ENCODE results near the gene CERS5.

CERS5 gene

DNA sequence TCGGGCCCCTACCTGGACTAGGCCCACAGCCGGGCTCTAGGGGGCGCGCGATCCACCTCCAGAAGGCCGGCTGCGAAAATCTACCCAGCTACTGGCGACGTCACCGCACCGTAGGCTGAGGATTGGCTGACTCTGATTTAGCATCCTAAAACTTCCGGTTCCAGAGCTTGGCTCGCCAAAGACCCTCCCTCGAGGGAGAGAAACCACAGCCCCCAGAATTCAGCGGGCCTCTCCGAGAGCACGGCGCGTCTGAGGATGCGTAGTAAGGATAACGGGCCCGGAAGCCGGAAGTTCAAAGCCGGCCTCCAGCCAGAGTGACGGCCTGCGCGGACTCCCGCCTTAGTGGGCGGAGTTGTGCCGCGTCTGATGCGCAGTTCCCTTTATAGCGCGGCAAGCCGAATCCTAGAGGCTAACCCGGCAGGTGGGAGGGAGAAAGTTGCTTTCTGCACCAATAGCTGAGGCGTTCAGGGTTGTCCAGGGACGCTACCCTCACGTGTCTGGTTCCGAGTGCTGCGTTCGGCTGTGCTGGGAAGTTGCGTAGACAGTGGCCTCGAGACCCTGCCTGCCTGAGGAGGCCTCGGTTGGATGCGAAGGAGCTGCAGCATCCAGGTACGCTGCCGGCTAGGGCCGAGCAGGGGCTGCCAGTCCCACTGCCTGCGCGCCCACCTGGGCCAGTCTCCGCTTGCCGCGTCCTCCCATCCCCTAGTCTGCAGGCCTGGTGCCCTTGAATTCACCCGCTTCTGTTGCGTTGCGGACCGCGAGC is 55.3 kb downstream of the CERS5 start, which contains the start of gene COX14:
Gene COX14, plus strand, starts transcription at position 544 of the 763 bp plus-strand sequence. CDS start 7,808 bp downstream, outside the sequence.
- H3K4me3 ChIP-seq (ENCODE audit: low read depth, low read length): peak within 1 kb of the TSS; percentile 93
- TF ChIP-seq, protein P1, sequence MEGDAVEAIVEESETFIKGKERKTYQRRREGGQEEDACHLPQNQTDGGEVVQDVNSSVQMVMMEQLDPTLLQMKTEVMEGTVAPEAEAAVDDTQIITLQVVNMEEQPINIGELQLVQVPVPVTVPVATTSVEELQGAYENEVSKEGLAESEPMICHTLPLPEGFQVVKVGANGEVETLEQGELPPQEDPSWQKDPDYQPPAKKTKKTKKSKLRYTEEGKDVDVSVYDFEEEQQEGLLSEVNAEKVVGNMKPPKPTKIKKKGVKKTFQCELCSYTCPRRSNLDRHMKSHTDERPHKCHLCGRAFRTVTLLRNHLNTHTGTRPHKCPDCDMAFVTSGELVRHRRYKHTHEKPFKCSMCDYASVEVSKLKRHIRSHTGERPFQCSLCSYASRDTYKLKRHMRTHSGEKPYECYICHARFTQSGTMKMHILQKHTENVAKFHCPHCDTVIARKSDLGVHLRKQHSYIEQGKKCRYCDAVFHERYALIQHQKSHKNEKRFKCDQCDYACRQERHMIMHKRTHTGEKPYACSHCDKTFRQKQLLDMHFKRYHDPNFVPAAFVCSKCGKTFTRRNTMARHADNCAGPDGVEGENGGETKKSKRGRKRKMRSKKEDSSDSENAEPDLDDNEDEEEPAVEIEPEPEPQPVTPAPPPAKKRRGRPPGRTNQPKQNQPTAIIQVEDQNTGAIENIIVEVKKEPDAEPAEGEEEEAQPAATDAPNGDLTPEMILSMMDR (IDR thresholded peaks at IDR 0.05; ENCODE audit: low read depth, low read length): peak; percentile 85

DNA sequence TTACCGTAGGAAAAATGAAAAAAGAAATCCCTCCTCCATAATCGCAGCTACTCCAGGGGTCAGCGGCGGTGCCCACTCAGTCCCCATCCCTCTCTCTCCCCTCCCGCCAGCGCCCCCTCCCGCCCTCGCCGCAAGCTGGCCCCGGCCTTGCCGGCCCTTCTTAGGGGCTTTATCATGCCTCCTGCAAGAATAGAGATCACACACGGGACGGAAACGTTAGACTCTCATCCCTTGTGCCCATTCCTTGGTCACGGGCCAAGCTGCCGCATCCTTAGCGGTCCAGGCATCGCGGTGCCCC is 55.8 kb downstream of the CERS5 start:
- Histone ChIP-seq H3K36me3 (peaks cover 4% of the 10 kb centered on the region; the same call in 1 of the 2 replicates), H3K9me3 (no peaks in the 10 kb centered on the region), H3K27me3 (no peaks in the 10 kb centered on the region), H3K4me1 (peaks cover 11% of the 10 kb centered on the region), H3K4me3 (ENCODE audit: low read depth, low read length) (peak overlapping the region; percentile 55)
- no peak for DNase-seq
- TF ChIP-seq, protein P1 (IDR thresholded peaks at IDR 0.05; ENCODE audit: low read depth, low read length): no peak

More for the DNA sequence above, 55.3 kb downstream of the CERS5 start, which contains the start of gene COX14:
- Histone ChIP-seq H3K36me3 (peaks cover 4% of the 10 kb centered on the region; the same call in 1 of the 2 replicates), H3K27me3 (no peaks in the 10 kb centered on the region), H3K4me1 (peaks cover 11% of the 10 kb centered on the region), H3K9me3 (no peaks in the 10 kb centered on the region)
- DNase-seq: peak; percentile 99

DNA sequence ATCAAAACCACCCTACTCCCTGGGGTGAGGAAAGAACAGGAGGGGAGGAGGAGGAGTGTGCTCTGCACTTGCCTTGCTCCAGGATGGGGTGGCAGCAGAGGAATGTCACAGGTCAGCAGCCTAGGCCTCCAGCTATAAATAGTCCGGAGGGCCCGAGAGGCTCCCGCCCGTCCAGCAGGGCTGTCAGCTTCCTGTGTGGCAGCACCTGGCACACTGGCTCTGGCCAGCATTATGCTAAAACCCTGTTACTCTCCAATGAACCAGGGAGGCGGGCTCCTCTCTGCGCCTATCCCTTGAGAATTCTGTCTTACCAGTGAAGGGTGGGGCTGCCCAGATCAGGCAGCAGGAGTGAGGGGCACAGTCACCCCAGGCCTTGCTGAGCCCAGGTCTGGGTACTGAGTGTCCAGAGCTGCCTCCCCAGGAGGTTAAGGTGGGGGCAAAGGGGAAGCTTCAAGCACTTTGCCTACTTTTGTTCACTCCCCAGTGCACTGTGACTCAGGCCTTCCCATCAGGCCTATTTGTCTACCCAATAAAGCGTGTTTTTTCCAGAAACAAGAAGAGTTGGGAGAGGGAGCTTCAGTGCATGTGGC is 56.3 kb downstream of the CERS5 start:
- H3K36me3 ChIP-seq: peaks cover 3% of the 10 kb centered on the region; the same call in 1 of the 2 replicates
- H3K4me3 ChIP-seq (ENCODE audit: low read depth, low read length): peak overlapping the region; percentile 55
- TF ChIP-seq, protein P1 (IDR thresholded peaks at IDR 0.05; ENCODE audit: low read depth, low read length): no peak
- H3K27me3 ChIP-seq: no peaks in the 10 kb centered on the region
- peaks cover 11% of the 10 kb centered on the region for H3K4me1 ChIP-seq
- no peaks in the 10 kb centered on the region for H3K9me3 ChIP-seq
- peak; percentile 36 for DNase-seq

DNA sequence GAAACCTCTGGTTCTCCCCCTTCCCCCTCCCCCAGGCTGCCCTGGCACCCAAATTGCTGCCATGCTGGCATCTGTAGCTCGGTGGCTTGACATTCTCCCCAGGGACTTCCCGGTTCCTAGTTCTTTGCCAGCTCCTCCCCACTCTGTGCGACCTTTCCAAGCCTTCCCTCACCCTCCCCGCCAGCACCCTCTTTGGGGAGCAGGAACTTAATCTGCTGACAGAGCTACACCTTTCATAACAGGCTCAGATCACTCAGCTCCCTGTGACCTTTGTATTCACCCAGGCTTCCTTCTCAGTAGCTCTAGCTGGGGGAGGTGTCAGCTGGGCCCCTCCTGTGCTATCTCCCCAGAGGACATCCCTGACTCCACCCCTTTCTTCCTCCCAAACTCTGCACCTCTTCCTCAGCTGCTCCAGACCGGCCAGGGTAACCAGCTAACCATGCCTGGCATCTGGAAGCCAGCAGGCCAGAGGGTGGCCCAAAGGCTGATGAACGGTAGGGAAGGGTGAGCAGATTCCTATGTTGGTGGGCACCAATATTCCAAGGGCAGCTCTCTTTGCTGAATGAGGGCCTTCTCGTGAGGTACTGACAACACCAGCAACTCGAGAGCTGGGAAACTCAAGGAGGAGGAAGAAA is 56.9 kb downstream of the CERS5 start:
- TF ChIP-seq, protein P1 (IDR thresholded peaks at IDR 0.05; ENCODE audit: low read depth, low read length): no peak
- no peak overlapping the region for H3K4me3 ChIP-seq (ENCODE audit: low read depth, low read length)
- H3K4me1 ChIP-seq: peaks cover 11% of the 10 kb centered on the region
- no peaks in the 10 kb centered on the region for H3K36me3 ChIP-seq
- no peaks in the 10 kb centered on the region for H3K27me3 ChIP-seq
- H3K9me3 ChIP-seq: no peaks in the 10 kb centered on the region
- DNase-seq: no peak

DNA sequence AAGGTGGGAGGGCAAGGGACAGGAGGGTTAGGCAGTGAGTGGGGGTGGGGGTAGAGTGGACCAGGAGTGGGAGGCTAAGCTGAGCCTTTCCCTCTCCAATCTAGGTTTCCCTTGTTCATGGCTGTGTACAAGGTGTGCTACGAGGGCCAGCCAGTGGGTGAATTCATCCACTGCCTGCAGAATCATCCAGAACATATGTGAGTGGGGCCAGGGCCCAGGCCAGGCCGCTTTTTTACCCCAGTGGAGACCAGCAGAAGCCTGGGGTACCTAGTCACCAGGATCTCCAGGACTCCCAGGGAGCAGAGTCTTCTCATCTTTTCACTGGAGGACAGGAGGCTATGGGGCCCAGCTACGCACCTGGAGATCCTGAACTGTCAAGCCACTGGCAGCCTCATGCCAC is 57.9 kb downstream of the CERS5 start:
- Histone ChIP-seq H3K27me3 (no peaks in the 10 kb centered on the region), H3K9me3 (no peaks in the 10 kb centered on the region), H3K4me3 (ENCODE audit: low read depth, low read length) (no peak overlapping the region), H3K4me1 (peaks cover 11% of the 10 kb centered on the region), H3K36me3 (no peaks in the 10 kb centered on the region)
- DNase-seq: no peak
- TF ChIP-seq, protein P1 (IDR thresholded peaks at IDR 0.05; ENCODE audit: low read depth, low read length): no peak
